Mesodermal cell (in vitro differentiated cells): Measurements from ENCODE around the gene PLPP7.

Source experiments
- H3K27ac ChIP-seq: 2 replicates; pipeline ENCODE4 v1.7.0; 2013; ENCODE audit warnings: mild to moderate bottlenecking, low read depth, low read length, moderate library complexity; ENCODE audit not compliant: severe bottlenecking
- H3K36me3 ChIP-seq: 2 replicates; pipeline ENCODE4 v1.7.1; 2013; ENCODE audit warnings: mild to moderate bottlenecking, low read length, moderate library complexity; ENCODE audit not compliant: control insufficient read depth, insufficient read depth
- H3K4me1 ChIP-seq: one replicate; pipeline ENCODE4 v1.7.1; 2013; ENCODE audit warnings: mild to moderate bottlenecking, low read length; ENCODE audit not compliant: insufficient read depth, control insufficient read depth, poor library complexity, severe bottlenecking
- H3K4me3 ChIP-seq: 2 replicates; pipeline ENCODE4 v1.7.0; 2013; ENCODE audit warnings: low read length, control low read depth, mild to moderate bottlenecking; ENCODE audit not compliant: insufficient read depth, poor library complexity, severe bottlenecking; ENCODE audit errors: extremely low read depth
- H3K9me3 ChIP-seq: 2 replicates; pipeline ENCODE4 v1.7.1; 2013; ENCODE audit warnings: mild to moderate bottlenecking, low read length, moderate library complexity; ENCODE audit not compliant: control insufficient read depth
- WGBS, 2 experiments: methylation state at CpG; one replicate each; pipeline ENCODE4 v1.1.5; 2013; ENCODE audit warnings: missing lambda C conversion rate in 2 of 2; ENCODE audit not compliant: insufficient coverage in 2 of 2; 5-methylcytosine and 5-hydroxymethylcytosine counted together

The PLPP7 gene

DNA sequence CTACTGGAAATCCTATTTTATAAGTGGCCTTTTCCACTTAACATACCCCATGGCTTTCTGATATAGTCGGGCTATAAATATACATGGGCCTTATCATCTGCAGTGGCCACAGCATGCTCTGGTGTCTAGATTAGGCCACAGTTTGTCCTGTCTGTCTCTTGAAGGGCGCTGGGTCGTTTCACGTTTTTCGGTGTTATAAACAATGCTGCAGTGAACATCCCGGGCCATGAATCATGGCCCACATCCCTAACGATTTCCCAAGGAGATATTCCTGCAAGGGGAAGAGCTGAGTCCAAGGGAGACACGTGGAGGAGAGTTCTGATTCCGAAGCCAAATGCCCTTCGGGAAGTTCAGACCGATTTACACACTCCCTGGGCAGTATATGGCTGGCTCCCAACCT lies 8.4 kb downstream of the PLPP7 start:
- H3K4me1 ChIP-seq: no peaks in the 10 kb centered on the region
- no peak overlapping the region for H3K27ac ChIP-seq
- H3K4me3 ChIP-seq: no peak overlapping the region
- no peaks in the 10 kb centered on the region for H3K36me3 ChIP-seq
- no peaks in the 10 kb centered on the region for H3K9me3 ChIP-seq
- 90% methylated on average over 9 to 11 of the region's 11 CpGs for WGBS, 2 experiments

GRCh38 chr9:131298341-131298740 lies 8.8 kb downstream of the PLPP7 start:
- no peaks in the 10 kb centered on the region for H3K9me3 ChIP-seq
- no peaks in the 10 kb centered on the region for H3K4me1 ChIP-seq
- H3K36me3 ChIP-seq: no peaks in the 10 kb centered on the region
- no peak overlapping the region for H3K27ac ChIP-seq
- WGBS, 2 experiments: 82 to 87% methylated on average over 3 to 5 of the region's 5 CpGs
- H3K4me3 ChIP-seq: no peak overlapping the region

DNA sequence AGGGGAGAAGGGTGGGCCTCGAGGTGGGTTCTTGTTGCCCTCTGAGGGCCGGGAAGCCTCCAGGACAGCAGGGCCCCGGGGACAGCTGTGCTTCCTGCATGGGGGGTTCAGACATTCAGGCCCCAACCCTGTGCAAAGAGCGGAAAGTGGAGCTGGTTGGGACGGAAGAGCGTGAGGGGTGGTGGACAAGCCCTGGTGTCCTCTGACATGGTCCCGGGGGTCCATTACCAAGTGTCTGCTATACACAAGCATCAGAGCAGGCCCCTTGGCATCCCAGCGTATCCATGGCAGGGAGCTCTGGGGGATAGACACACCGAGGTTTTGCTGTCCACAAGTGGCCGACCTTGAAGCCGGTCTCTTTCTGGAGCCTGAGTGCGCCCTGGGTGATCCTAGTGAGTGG lies 9.3 kb downstream of the PLPP7 start:
- Histone ChIP-seq H3K4me1 (no peaks in the 10 kb centered on the region), H3K4me3 (no peak overlapping the region), H3K9me3 (no peaks in the 10 kb centered on the region), H3K36me3 (no peaks in the 10 kb centered on the region), H3K27ac (no peak overlapping the region)
- WGBS, 2 experiments: 94 to 95% methylated on average over 9 to 12 of the region's 12 CpGs

DNA sequence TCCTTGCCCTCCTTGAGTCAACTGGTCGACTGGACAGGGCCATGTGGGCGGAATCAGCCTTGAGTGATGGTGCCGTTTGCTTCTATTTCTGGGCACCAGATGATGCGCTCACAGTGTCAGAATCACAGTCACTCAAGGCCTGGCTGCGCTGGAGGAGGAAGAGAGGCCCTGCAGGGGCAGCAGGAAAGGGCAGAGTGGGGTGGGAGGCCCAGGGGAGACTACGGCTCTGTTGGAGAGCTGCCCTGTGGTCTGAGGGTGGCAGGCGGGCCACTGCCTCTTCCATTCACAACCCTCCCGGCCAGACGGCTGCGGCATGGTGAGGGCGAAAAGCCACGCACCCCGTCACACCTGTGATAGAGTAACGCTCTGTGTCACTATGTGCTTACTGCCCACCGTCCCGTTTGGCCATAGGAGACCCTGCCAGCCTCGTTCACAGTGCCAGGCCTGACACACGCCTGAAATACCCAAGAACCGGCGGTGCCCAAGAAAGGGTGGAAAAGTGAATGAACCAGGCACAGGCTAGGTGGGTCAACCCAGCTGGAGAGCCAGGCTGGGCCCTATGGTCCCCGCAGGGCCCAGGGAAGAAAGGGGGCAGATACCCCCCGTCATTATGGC lies 9.9 kb downstream of the PLPP7 start:
- H3K27ac ChIP-seq: no peak overlapping the region
- 74 to 76% methylated on average over 18 to 21 of the region's 22 CpGs for WGBS, 2 experiments
- no peak overlapping the region for H3K4me3 ChIP-seq
- H3K36me3 ChIP-seq: no peaks in the 10 kb centered on the region
- H3K4me1 ChIP-seq: no peaks in the 10 kb centered on the region
- H3K9me3 ChIP-seq: no peaks in the 10 kb centered on the region

DNA sequence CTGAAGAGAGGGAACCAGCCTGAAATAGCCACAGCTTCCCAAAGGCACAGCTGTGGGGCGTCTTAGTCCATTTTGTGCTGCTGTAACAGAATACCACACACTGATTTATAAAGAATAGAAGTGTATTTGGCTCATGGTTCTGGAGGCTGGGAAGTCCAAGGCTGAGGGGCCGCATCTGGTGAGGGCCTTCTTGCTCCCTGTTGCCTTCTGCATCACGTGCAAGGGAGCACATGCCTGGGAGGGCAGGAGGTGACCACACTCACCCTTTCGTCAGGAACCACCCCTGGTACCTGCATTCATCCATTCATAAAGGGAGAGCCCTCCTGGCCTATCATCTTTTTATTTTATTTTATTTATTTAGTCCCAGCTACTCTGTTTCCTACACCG lies 10.4 kb downstream of the PLPP7 start:
- no peaks in the 10 kb centered on the region for H3K36me3 ChIP-seq
- 67 to 97% methylated on average over 3 to 4 of the region's 5 CpGs for WGBS, 2 experiments
- H3K27ac ChIP-seq: no peak overlapping the region
- no peaks in the 10 kb centered on the region for H3K9me3 ChIP-seq
- H3K4me1 ChIP-seq: peaks cover 4% of the 10 kb centered on the region
- no peak overlapping the region for H3K4me3 ChIP-seq

- Histone ChIP-seq H3K4me1 (peaks cover 6% of the 10 kb centered on the region), H3K9me3 (no peaks in the 10 kb centered on the region), H3K4me3 (no peak overlapping the region), H3K27ac (no peak overlapping the region), H3K36me3 (no peaks in the 10 kb centered on the region)
Observed at GRCh38 chr9:131300444-131300843, 10.9 kb downstream of the PLPP7 start.

DNA sequence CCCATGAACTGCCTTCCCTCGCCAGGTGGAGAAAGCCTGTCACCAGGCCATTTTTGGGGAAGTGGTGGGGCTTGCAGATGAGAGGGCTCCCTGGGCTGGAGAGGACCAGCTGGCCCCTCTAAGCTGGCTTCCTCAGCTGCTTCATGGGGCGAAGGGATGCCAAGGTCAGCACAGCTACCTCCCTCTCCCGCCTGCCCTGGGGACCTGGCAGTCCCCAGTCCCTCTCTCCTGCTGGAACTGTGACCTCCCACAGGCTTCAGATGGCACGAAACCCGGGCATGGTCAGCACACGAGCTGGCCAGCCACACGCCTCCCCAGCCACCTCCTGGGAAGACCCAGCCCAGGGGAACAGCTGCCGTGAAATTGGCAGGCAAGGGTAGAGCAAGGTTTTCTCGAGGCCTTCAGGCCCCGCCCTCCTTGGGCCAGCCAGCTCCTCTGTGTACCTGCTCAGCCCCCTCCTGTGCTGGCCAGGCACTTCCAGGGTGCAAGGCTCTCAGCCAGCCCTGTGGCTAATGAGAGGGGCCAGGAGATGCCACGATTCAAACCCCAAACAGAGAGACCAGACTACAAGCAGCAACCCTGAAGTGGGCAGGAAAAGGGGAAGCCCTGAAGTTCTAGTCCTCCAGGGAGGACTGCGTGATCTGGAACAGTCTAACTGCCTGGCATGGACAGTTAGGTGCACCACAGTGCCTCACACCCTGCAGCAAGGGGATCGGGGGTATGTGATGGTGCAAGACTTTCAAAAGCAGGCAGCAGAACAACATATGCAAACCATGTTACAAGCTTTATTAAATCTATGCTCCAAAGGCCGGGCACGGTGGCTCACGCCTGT lies 12.9 kb downstream of the PLPP7 start:
- 76 to 95% methylated on average over 10 to 12 of the region's 16 CpGs for WGBS, 2 experiments
- Histone ChIP-seq H3K9me3 (no peaks in the 10 kb centered on the region), H3K36me3 (no peaks in the 10 kb centered on the region)

GRCh38 chr9:131303381-131304321 lies 14.1 kb downstream of the PLPP7 start:
- Histone ChIP-seq H3K4me1 (peaks cover 6% of the 10 kb centered on the region), H3K36me3 (no peaks in the 10 kb centered on the region), H3K4me3 (no peak overlapping the region), H3K27ac (no peak overlapping the region), H3K9me3 (no peaks in the 10 kb centered on the region)
- 91 to 94% methylated on average over 9 to 11 of the region's 11 CpGs for WGBS, 2 experiments

More for the DNA sequence above, 12.9 kb downstream of the PLPP7 start:
- Histone ChIP-seq H3K4me3 (no peak overlapping the region), H3K4me1 (peaks cover 6% of the 10 kb centered on the region), H3K27ac (no peak overlapping the region)

- 85 to 86% methylated on average over 16 to 19 of the region's 19 CpGs for WGBS, 2 experiments
- Histone ChIP-seq H3K4me3 (no peak overlapping the region), H3K9me3 (no peaks in the 10 kb centered on the region), H3K27ac (no peak overlapping the region), H3K36me3 (no peaks in the 10 kb centered on the region), H3K4me1 (peaks cover 6% of the 10 kb centered on the region)
Observed at GRCh38 chr9:131304676-131305355, 15.3 kb downstream of the PLPP7 start.

DNA sequence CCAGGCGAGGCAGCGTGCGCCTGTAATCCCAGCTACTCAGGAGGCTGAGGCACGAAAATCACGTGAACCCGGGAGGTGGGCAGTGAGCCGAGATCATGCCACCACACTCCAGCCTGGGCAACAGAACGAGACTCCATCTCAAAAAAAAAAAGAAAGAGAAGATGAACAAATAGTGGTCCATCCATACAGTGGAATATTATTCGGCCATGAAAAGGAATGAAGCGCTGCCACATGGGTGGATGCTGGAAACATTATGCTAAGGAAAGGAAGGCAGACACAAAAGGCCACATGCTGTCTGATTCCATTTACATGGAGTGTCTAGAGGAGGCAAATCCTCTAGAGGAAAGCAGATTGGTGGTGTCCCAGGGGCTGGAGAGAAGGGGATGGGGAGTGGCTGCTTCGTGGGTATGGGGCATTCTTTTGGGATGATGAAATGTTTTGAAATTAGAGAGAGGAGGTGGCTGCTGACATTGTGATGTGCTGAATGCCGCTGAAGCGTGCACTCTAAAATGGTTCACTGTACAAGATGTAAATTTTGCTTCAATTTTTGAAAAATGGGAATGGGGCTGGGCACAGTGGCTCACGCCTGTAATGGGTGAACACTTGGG lies 17.0 kb downstream of the PLPP7 start:
- Histone ChIP-seq H3K36me3 (no peaks in the 10 kb centered on the region), H3K4me1 (peaks cover 6% of the 10 kb centered on the region), H3K9me3 (no peaks in the 10 kb centered on the region), H3K4me3 (no peak overlapping the region), H3K27ac (no peak overlapping the region)
- 90 to 99% methylated on average over 5 to 7 of the region's 14 CpGs for WGBS, 2 experiments
